SU-DHL-6 (cell line): Measurements from ENCODE around the gene POU2AF2.
"Not testable (repeated sequence)": the region's sequence is repeated elsewhere in the genome, so short reads cannot be mapped to it uniquely, and the experiment has no call there.

Source experiments
- H2AFZ ChIP-seq: fragments of 200-600 bp; sonication (generic); 2 replicates; pipeline ENCODE4 v1.6.1; 2014; ENCODE audit warnings: low read depth, mild to moderate bottlenecking, moderate library complexity, mixed read lengths, antibody characterized with exemption, low read length; ENCODE audit not compliant: severe bottlenecking
- H3F3A ChIP-seq: fragments of 200-600 bp; shearing (Covaris generic); 2 replicates; pipeline ENCODE4 v1.6.0; 2016; ENCODE audit warnings: antibody characterized with exemption, mild to moderate bottlenecking; ENCODE audit not compliant: insufficient read depth
- H3K27ac ChIP-seq: fragments of 200-600 bp; sonication (generic); 2 replicates; pipeline ENCODE4 v1.5.1; 2016; ENCODE audit warnings: low read depth, mild to moderate bottlenecking, low read length, moderate library complexity, mixed read lengths
- H3K27me3 ChIP-seq: fragments of 200-600 bp; sonication (generic), shearing (Covaris generic); 2 replicates; pipeline ENCODE4 v1.6.0; 2014; ENCODE audit warnings: mild to moderate bottlenecking, low read length
- H3K36me3 ChIP-seq: fragments of 200-600 bp; sonication (generic); 2 replicates; pipeline ENCODE4 v1.6.1; 2014; ENCODE audit warnings: mild to moderate bottlenecking, low read length, mixed read lengths
- H3K4me2 ChIP-seq: fragments of 300-600, 200-600 bp; shearing (Covaris generic), sonication (generic); 2 replicates; pipeline ENCODE4 v1.6.0; 2014; ENCODE audit warnings: low read length, low read depth, mild to moderate bottlenecking; ENCODE audit not compliant: poor library complexity, severe bottlenecking
- H3K4me3 ChIP-seq: fragments of 200-600 bp; sonication (generic); 2 replicates; pipeline ENCODE4 v1.5.1; 2014; ENCODE audit warnings: antibody characterized with exemption, low read length, mild to moderate bottlenecking, mixed read lengths; ENCODE audit not compliant: insufficient read depth, poor library complexity, severe bottlenecking
- H3K79me2 ChIP-seq: fragments of 200-600 bp; sonication (generic); 2 replicates; pipeline ENCODE4 v1.6.1; 2014; ENCODE audit warnings: mild to moderate bottlenecking, low read length, moderate library complexity; ENCODE audit not compliant: insufficient read depth
- H3K9ac ChIP-seq: fragments of 200-600 bp; sonication (generic); 2 replicates; pipeline ENCODE4 v1.7.0; 2014; ENCODE audit warnings: mild to moderate bottlenecking, low read length
- H3K9me2 ChIP-seq: fragments of 200-600 bp; sonication (generic); replicated peaks from 2 replicates; pipeline ENCODE4 v1.6.1; 2014; ENCODE audit warnings: low read length; ENCODE audit not compliant: insufficient read depth
- H3K9me3 ChIP-seq: fragments of 200-600 bp; sonication (generic); 2 replicates; pipeline ENCODE4 v1.6.1; 2014; ENCODE audit warnings: low read length, mixed read lengths; ENCODE audit not compliant: insufficient read depth
- H4K20me1 ChIP-seq: fragments of 200-600 bp; sonication (generic); 2 replicates; pipeline ENCODE4 v1.6.1; 2014; ENCODE audit warnings: low read depth, mild to moderate bottlenecking, antibody characterized with exemption, low read length, moderate library complexity, mixed read lengths
- CTCF ChIP-seq: fragments of 200-600 bp; sonication (generic); IDR thresholded peaks from one replicate; pipeline ENCODE4 v1.5.1; 2017; ENCODE audit warnings: antibody characterized with exemption, mild to moderate bottlenecking, low read length, moderate library complexity; ENCODE audit not compliant: insufficient read depth, poor library complexity, severe bottlenecking
- EZH2phosphoT487 ChIP-seq: fragments of 200-600 bp; sonication (generic), shearing (Covaris generic); conservative IDR thresholded peaks from 2 replicates; pipeline ENCODE4 v1.6.1; 2018; ENCODE audit warnings: mild to moderate bottlenecking, antibody characterized with exemption, low read length, moderate library complexity, mixed read lengths

The POU2AF2 gene

GRCh38 chr11:111209543-111210355 is 35.8 kb upstream of the POU2AF2 start:
- no peak for TF ChIP-seq EZH2phosphoT487
- TF ChIP-seq CTCF: no peak
- Histone ChIP-seq H4K20me1 (no peaks in the 10 kb centered on the region), H3K27ac (no peak overlapping the region), H3F3A (no peaks in the 10 kb centered on the region), H3K79me2 (no peaks in the 10 kb centered on the region), H3K4me2 (no peak overlapping the region), H3K9me2 (no peaks in the 10 kb centered on the region), H3K9ac (no peak overlapping the region), H2AFZ (no peak overlapping the region), H3K9me3 (no peaks in the 10 kb centered on the region), H3K27me3 (no peaks in the 10 kb centered on the region), H3K36me3 (no peaks in the 10 kb centered on the region), H3K4me3 (no peak overlapping the region)

- Histone ChIP-seq H3K4me2 (no peak overlapping the region), H2AFZ (no peak overlapping the region), H3K27me3 (no peaks in the 10 kb centered on the region), H3K9ac (no peak overlapping the region), H3K27ac (no peak overlapping the region), H4K20me1 (no peaks in the 10 kb centered on the region), H3F3A (no peaks in the 10 kb centered on the region), H3K36me3 (no peaks in the 10 kb centered on the region), H3K9me3 (no peaks in the 10 kb centered on the region), H3K4me3 (no peak overlapping the region), H3K79me2 (no peaks in the 10 kb centered on the region), H3K9me2 (no peaks in the 10 kb centered on the region)
- no peak for TF ChIP-seq EZH2phosphoT487
Measured at GRCh38 chr11:111213256-111213655, 32.3 kb upstream of the POU2AF2 start.

- H3K79me2 ChIP-seq: no peaks in the 10 kb centered on the region
- H3F3A ChIP-seq: no peaks in the 10 kb centered on the region
- 0 out of 2 replicates have a peak, but pooled peaks cover 4% of the 10 kb centered on the region for H3K36me3 ChIP-seq
- no peak overlapping the region for H3K9ac ChIP-seq
- no peak for TF ChIP-seq CTCF
- TF ChIP-seq EZH2phosphoT487: no peak
- H3K9me3 ChIP-seq: no peaks in the 10 kb centered on the region
- H4K20me1 ChIP-seq: no peaks in the 10 kb centered on the region
- no peaks in the 10 kb centered on the region for H3K27me3 ChIP-seq
- H3K27ac ChIP-seq: no peak overlapping the region
- no peak overlapping the region for H3K4me3 ChIP-seq
- no peak overlapping the region for H2AFZ ChIP-seq
- H3K9me2 ChIP-seq: no peaks in the 10 kb centered on the region
- no peak overlapping the region for H3K4me2 ChIP-seq
Measured at GRCh38 chr11:111220721-111221120, 24.8 kb upstream of the POU2AF2 start.

GRCh38 chr11:111221208-111221607 is 24.3 kb upstream of the POU2AF2 start:
- Histone ChIP-seq H3K9me2 (no peaks in the 10 kb centered on the region), H3K4me3 (no peak overlapping the region), H3K4me2 (no peak overlapping the region), H3K36me3 (0 out of 2 replicates have a peak, but pooled peaks cover 4% of the 10 kb centered on the region), H3K9me3 (no peaks in the 10 kb centered on the region), H3K79me2 (no peaks in the 10 kb centered on the region), H3K27me3 (no peaks in the 10 kb centered on the region), H3F3A (no peaks in the 10 kb centered on the region), H3K27ac (no peak overlapping the region), H4K20me1 (no peaks in the 10 kb centered on the region), H2AFZ (no peak overlapping the region), H3K9ac (no peak overlapping the region)
- TF ChIP-seq EZH2phosphoT487 (no peak), CTCF (no peak)

GRCh38 chr11:111221936-111222335 is 23.6 kb upstream of the POU2AF2 start:
- H3K4me2 ChIP-seq, H3K9me3 ChIP-seq: not testable (repeated sequence)

More at GRCh38 chr11:111221936-111222335, 23.6 kb upstream of the POU2AF2 start:
- not testable (repeated sequence) for H3K27ac ChIP-seq, H3K9me2 ChIP-seq, H3K36me3 ChIP-seq, H3K27me3 ChIP-seq, H3K9ac ChIP-seq, H3K79me2 ChIP-seq, H3F3A ChIP-seq, H3K4me3 ChIP-seq, H2AFZ ChIP-seq, H4K20me1 ChIP-seq
